Liver (tissue), 3 donors: ENCODE data around the gene HLA-DRA.

ENCODE experiments used
- CTCF ChIP-seq: fragments of 150-350 bp; IDR thresholded peaks from 2 replicates; pipeline ENCODE4 v1.5.1; 2017; ENCODE audit warnings: improper control_type of control experiment, low read depth, low read length; ENCODE audit not compliant: missing input control
- EGR1 ChIP-seq, 2 donors: IDR thresholded peaks; 2 replicates each; pipeline ENCODE4 v1.6.1; 2016 to 2018; ENCODE audit warnings: antibody characterized with exemption in 2 of 2, low read depth in 2 of 2
- HNF4A ChIP-seq, 2 donors: conservative IDR thresholded peaks; 2 replicates each; pipeline ENCODE4 v1.6.1; 2016; ENCODE audit warnings: antibody characterized with exemption in 2 of 2, mild to moderate bottlenecking in 2 of 2
- JUND ChIP-seq, 2 donors: IDR thresholded peaks; 2 replicates each; pipeline ENCODE4 v1.6.1; 2016; ENCODE audit warnings: antibody characterized with exemption in 2 of 2
- RAD21 ChIP-seq, 2 donors: IDR thresholded peaks; 2 replicates each; pipeline ENCODE4 v1.6.1; 2016; ENCODE audit warnings: antibody characterized with exemption in 2 of 2, mild to moderate bottlenecking in 2 of 2
- REST ChIP-seq: IDR thresholded peaks from 2 replicates; pipeline ENCODE4 v1.6.1; 2016; ENCODE audit warnings: antibody characterized with exemption, mild to moderate bottlenecking
- TAF1 ChIP-seq: conservative IDR thresholded peaks from 2 replicates; pipeline ENCODE4 v1.6.1; 2016; ENCODE audit warnings: antibody characterized with exemption, mild to moderate bottlenecking
- ZBTB33 ChIP-seq: IDR thresholded peaks from 2 replicates; pipeline ENCODE4 v1.6.1; 2016; ENCODE audit warnings: antibody characterized with exemption
- TF ChIP-seq, protein P1 (sequence below): IDR thresholded peaks from 2 replicates; pipeline ENCODE4 v1.6.1; 2016; ENCODE audit warnings: antibody characterized with exemption
- donor health status: healthy.
- donor health status: healthy.

GRCh38 chr6:32483968-32484613 is 44.4 kb downstream of the HLA-DRA start:
- TF ChIP-seq EGR1 (IDR thresholded peaks at IDR 0.05; ENCODE audit: low read depth in 2 of 2) (no peak), JUND (IDR thresholded peaks at IDR 0.05) (no peak), RAD21 (IDR thresholded peaks at IDR 0.05) (no peak), CTCF (no peak), TAF1 (no peak), REST (no peak), ZBTB33 (no peak), HNF4A (conservative IDR thresholded peaks at IDR 0.05) (no peak)
- TF ChIP-seq, protein P1, sequence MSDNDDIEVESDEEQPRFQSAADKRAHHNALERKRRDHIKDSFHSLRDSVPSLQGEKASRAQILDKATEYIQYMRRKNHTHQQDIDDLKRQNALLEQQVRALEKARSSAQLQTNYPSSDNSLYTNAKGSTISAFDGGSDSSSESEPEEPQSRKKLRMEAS: no peak
